Left ventricle myocardium superior (tissue), 1 donor: Measurements from ENCODE around the gene SLC12A3. TPM values are rescaled to one million over a fixed set of nuclear protein-coding genes. Genes with fewer than 3 reads are reported as not detected.

Source experiments
- ATAC-seq: fragments of 200-7000 bp; cut with Tn5 transposase; one replicate; pipeline ENCODE4 v1.9.1; 2020; ENCODE audit warnings: mild to moderate bottlenecking, moderate library complexity
- DNase-seq: peaks from one replicate; pipeline ENCODE4 v3.0.0-alpha.2; 2020
- intact Hi-C: fragments of 100-400 bp; cut with micrococcal nuclease; formaldehyde crosslinking; loops from one replicate; pipeline ENCODE4 v1.11.0; 2022
- microRNA-seq: library from miRNA; unstranded; fragments of <30 nt; microRNA quantifications from one replicate; pipeline ENCODE4 v1.2.0, GENCODE V29; 2020; ENCODE audit warnings: borderline number of aligned reads
- total RNA-seq: library from RNA; stranded (reverse); fragmentation: NEBNext Ultra II Directional; extraction: Animal tissue kit (Norgen Biotek cat#: 25700); gene quantifications from one replicate; pipeline ENCODE4 v1.2.1, GENCODE V29; 2021
- donor health status: DM: no; HTN: yes; CAD: no; lungs with severe emphysema.

SLC12A3 gene
- total RNA-seq, 1 donor from 2014 or later, result not detected

GRCh38 chr16:56946767-56947603, 82.0 kb downstream of the SLC12A3 start:
- intact Hi-C loops, result no loop called here
- ATAC-seq, result peak; percentile 25
- no peak for DNase-seq

GRCh38 chr16:56947604-56947995, 82.6 kb downstream of the SLC12A3 start:
- DNase-seq, result no peak
- ATAC-seq, result no peak
- intact Hi-C loops, result no loop called here

DNA sequence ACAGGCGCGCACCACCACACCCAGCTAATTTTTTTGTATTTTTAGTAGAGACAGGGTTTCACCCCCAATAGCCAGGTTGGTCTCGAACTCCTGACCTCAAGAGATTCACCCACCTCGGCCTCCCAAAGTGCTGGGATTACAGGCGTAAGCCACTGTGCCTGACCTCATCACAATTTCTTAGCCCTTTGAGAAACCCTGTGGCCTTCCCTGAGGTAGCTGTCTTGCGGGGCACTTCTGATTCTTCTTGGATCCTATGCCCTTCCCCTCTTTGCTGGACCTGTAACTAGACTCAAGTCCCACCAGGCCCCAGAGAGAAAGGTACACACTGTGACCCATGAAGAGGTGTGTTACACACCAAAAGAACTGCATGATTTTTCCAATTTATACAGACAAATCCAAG, 83.2 kb downstream of the SLC12A3 start:
- no peak for ATAC-seq
- intact Hi-C loops, result no loop called here
- DNase-seq, result no peak

- ATAC-seq (no peak), DNase-seq (no peak)
- intact Hi-C loops, result no loop called here
These were observed 85.0 kb downstream of the SLC12A3 start for GRCh38 chr16:56950051-56950450.

DNA sequence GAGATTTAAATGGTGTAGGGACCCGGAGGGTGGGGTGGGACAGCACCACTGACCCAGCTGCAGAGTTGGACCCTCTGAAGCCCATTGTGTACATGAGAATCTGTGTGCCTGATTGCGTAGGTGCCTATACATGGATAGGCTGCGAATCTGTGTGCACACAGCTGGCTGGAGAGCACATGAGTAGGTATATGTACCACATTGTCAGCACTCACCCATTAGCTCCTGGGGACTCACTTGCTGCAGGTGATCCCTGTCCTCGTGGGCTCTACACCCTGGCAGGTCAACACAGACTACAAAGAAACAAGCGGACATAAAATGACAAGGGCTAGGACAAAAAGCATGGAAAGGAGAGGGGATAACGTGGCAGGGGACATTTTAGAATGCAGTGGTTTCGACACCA, 85.4 kb downstream of the SLC12A3 start:
- intact Hi-C loops, result no loop called here
- no peak for DNase-seq
- no peak for ATAC-seq

DNA sequence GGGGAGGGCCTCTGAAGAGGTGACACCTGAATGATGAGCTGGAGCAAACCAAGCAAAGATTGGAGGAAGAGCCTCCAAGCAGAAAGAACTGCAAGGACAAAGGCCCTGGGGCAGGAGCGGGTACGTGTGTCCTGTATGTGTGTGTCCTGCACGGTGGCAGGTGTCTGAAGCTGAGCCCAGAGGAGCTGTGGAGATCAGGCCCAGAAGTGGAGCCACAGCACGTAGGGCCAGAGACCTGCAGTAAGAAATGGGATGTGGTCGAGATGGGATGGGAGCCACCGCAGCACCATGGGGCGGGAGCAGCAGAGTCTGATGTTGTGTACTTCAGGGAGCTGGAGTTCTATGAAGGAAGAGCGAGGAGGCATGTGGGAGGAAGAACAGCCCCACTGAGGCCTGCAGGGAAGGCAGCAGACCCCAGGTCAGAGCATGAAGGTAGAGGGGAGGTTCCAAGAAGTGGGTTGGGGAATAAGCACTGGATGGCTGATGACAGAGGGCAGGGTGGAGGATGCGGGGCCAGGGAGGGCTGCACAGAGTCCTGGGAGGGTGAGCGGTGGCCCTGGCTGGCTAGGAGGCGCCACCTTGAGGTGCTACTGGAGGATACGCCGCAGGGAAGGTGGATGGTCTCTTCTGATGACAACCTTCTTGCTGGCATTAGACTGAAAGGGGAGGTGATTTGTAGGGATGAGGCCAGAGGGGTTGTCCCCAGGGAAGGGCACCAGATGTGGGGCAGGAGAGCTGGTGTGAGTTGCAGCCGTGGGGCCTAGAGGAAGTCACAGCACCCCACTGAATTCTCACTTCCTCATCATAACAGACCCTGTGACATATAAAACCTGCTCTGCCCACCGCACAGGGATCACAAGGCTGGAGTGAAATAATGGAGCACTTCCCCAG, 86.1 kb downstream of the SLC12A3 start:
- ATAC-seq, result peak; percentile 72
- intact Hi-C loops, result no loop called here
- peak; percentile 53 for DNase-seq

DNA sequence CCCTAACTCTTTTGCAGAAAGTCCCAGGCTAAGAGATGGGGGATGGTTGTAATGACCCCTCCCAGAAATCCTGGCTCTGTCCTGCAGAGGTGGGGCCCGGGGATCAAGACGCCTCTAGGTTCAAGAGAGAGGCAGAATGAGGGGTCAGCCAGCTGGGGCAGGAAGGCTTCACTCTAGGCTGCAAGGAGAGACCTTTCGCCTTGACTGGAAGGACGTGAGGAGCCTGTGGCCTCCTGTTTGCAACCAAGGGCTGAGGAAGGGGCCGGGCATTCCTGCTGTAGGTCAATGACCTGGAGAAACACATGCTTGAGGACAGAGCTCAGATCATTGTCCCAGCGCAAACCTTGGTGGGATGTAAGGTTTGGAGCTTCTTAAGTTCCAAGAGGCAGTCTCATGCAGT, 88.0 kb downstream of the SLC12A3 start:
- DNase-seq (no peak), ATAC-seq (no peak)
- intact Hi-C loops, result no loop called here

GRCh38 chr16:56956076-56956475, 91.1 kb downstream of the SLC12A3 start:
- ATAC-seq, result no peak
- intact Hi-C loops, result no loop called here
- DNase-seq, result no peak

DNA sequence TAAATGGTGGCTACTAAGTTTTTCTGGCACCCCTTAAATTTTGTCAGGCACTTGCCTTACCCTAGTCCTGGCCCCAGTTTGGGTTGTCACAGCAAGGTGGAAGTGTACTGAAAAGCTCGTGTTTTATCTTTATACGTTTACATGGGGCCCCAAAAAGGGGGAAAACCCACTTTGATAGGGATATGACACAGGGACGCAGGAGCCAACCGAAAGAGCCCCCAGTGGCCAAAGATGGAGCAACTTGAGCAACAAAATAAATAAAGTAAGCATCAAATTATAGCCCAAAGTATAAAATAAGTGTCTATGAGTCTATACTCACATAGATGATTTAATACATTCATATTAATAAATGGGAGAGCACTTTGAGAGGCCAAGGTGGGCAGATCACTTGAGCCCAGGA, 91.7 kb downstream of the SLC12A3 start:
- no peak for DNase-seq
- no peak for ATAC-seq
- intact Hi-C loops, result no loop called here

GRCh38 chr16:56960681-56961281, 95.8 kb downstream of the SLC12A3 start:
- DNase-seq (no peak), ATAC-seq (no peak)
- intact Hi-C loops, result loop anchor here (10.0 kb wide), 1 partner anchor 84 kb away; no protein-coding TSS in a partner anchor

- ATAC-seq (no peak), DNase-seq (no peak)
- intact Hi-C loops, result loop anchor here (10.0 kb wide), 1 partner anchor 83 kb away; no protein-coding TSS in a partner anchor
These were observed 96.4 kb downstream of the SLC12A3 start for GRCh38 chr16:56961386-56961785.

DNA sequence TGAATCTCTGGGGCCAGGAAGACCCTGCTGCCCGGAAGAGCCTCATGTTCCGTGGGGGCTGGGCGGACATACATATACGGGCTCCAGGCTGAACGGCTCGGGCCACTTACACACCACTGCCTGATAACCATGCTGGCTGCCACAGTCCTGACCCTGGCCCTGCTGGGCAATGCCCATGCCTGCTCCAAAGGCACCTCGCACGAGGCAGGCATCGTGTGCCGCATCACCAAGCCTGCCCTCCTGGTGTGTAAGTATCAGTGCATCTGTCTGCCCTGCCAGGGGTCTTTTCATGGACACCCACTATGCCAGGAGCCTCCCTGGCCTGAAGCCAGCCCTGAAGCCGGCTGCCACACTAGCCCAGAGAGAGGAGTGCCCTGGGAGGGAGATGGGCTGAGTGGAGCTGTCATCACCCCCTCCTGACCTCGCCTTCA, 96.9 kb downstream of the SLC12A3 start, which contains the start of gene CETP:
TSS of gene CETP (plus strand) at position 100 of the 431 bp plus-strand sequence. CDS start at position 130, 30 bp downstream.
- intact Hi-C loops, result loop anchor here (10.0 kb wide), 1 partner anchor 83 kb away; no protein-coding TSS in a partner anchor
- DNase-seq, result no peak
- ATAC-seq, result peak; percentile 43

DNA sequence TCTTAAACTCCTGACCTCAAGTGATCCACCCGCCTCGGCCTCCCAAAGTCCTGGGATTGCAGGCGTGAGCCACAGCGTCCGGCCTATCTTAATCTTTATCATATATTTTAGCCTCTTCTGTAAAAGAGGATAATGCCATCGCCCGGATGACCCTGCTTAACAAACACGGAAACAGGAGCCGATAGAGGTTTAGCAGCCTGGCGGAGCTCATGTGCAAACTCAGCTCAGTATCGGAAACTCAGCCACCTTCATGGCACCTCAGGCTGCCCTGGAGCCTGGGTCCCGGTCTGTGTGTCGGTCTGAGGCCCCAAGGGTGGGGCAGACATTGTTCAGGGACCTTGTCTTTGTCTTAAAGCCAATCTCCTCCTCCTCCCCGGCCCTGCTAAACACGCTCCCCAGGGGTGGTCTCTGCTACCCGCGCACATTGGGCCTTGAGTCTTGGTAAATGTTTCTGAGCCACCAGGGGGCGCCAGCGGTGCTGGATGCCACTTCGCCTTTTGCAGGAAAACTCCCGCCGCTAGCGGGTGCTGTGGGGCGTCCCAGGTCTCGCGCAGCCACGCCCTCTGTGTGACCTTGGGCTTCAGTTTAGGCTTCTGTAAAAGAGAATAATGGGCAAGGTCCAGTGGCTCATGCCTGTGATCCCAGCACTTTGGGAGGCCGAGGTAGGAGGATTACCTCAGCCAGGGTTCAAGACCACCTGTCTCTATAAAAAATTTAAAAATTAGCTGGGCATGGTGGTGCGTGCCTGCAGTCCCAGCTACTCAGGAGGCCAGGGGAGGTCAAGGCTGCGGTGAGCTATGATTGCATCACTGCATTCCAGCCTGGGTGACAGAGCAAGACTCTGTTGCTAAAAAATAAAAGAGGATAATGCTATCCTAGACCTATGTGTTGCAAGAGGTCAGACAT, 99.5 kb downstream of the SLC12A3 start:
- peak; percentile 64 for ATAC-seq
- DNase-seq, result peak; percentile 94
- intact Hi-C loops, result loop anchor here (10.0 kb wide), 1 partner anchor 80 kb away; no protein-coding TSS in a partner anchor

Small RNAs within 50 kb of the gene (microRNA-seq; reads per million reads assigned to microRNA genes)
- gene MIR138-2, result not detected
- gene MIR6863, result not detected

Other genes with a start within 250 kb of the SLC12A3 start
- gene MT1E, start 239.4 kb upstream of the SLC12A3 start, total RNA-seq, result 123 TPM
- gene MT1M, start 232.5 kb upstream of the SLC12A3 start, total RNA-seq, result 6.8 TPM
- gene MT1A, start 226.5 kb upstream of the SLC12A3 start, total RNA-seq, result 2.3 TPM
- gene MT1B, start 213.3 kb upstream of the SLC12A3 start, total RNA-seq, result not detected
- gene MT1F, start 207.2 kb upstream of the SLC12A3 start, total RNA-seq, result 3.0 TPM
- gene MT1G, start 197.1 kb upstream of the SLC12A3 start, total RNA-seq, result not detected
- not detected for gene MT1H, start 195.4 kb upstream of the SLC12A3 start, total RNA-seq
- 85.9 TPM for gene MT1X, start 182.7 kb upstream of the SLC12A3 start, total RNA-seq
- 26.2 TPM for gene NUP93, start 135.1 kb upstream of the SLC12A3 start, total RNA-seq
- gene HERPUD1, start 66.9 kb downstream of the SLC12A3 start, total RNA-seq, result 129 TPM
- gene CETP, start 96.7 kb downstream of the SLC12A3 start, total RNA-seq, result 0.37 TPM
- 9.8 TPM for gene NLRC5, start 124.3 kb downstream of the SLC12A3 start, total RNA-seq
- gene CPNE2, start 227.4 kb downstream of the SLC12A3 start, total RNA-seq, result 11.2 TPM